GM20431 (cell line): ENCODE data around the gene LGALS9.
"Not testable (repeated sequence)": the region's sequence is repeated elsewhere in the genome, so short reads cannot be mapped to it uniquely, and the experiment has no call there.

ENCODE experiments used
- in situ Hi-C: fragments of 300-500 bp; cut with MseI, MboI; formaldehyde crosslinking; loops from one replicate; pipeline ENCODE4 v1.15.0; 2020; ENCODE audit warnings: low sequenced_read_pairs; ENCODE audit not compliant: unreplicated experiment

LGALS9 gene

GRCh38 chr17:27668488-27668823, 37.5 kb downstream of the LGALS9 start:
- in situ Hi-C loops: no loop called here

GRCh38 chr17:27669136-27669535, 38.1 kb downstream of the LGALS9 start:
- in situ Hi-C loops: no loop called here

GRCh38 chr17:27669850-27670249, 38.9 kb downstream of the LGALS9 start:
- in situ Hi-C loops: no loop called here

- in situ Hi-C loops: no loop called here
Observed at GRCh38 chr17:27670791-27671590, 40.0 kb downstream of the LGALS9 start.

GRCh38 chr17:27671591-27671910, 40.6 kb downstream of the LGALS9 start:
- in situ Hi-C loops: no loop called here

GRCh38 chr17:27671977-27672480, 41.0 kb downstream of the LGALS9 start:
- in situ Hi-C loops: not testable (repeated sequence)

- in situ Hi-C loops: no loop called here
Observed at GRCh38 chr17:27674335-27674734, 43.3 kb downstream of the LGALS9 start.

- in situ Hi-C loops: no loop called here
Observed at GRCh38 chr17:27677191-27677590, 46.2 kb downstream of the LGALS9 start.

GRCh38 chr17:27686322-27686721, 55.3 kb downstream of the LGALS9 start:
- in situ Hi-C loops: not testable (repeated sequence)

- in situ Hi-C loops: no loop called here
Observed at GRCh38 chr17:27690882-27691281, 59.9 kb downstream of the LGALS9 start.

GRCh38 chr17:27695254-27695814, 64.3 kb downstream of the LGALS9 start:
- in situ Hi-C loops: not testable (repeated sequence)
